HL-60/S4 treated with phorbol 12-myristate 13-acetate at 8.2 ng/mL for 4 days and 3 days (cell line): ENCODE measurements around the gene STK17A.
"Not testable (repeated sequence)": the region's sequence is repeated elsewhere in the genome, so short reads cannot be mapped to it uniquely, and the experiment has no call there.

Experiments
- in situ Hi-C: fragments of 300-500 bp; cut with MboI; formaldehyde crosslinking; loops from 2 replicates; pipeline ENCODE4 v1.15.0; 2022; ENCODE audit warnings: low sequenced_read_pairs

STK17A gene

GRCh38 chr7:43592326-43592725 is 9.4 kb downstream of the STK17A start:
- in situ Hi-C loops: loop anchor here (25.0 kb wide), 1 partner anchor 120 kb away; no protein-coding TSS in a partner anchor

DNA sequence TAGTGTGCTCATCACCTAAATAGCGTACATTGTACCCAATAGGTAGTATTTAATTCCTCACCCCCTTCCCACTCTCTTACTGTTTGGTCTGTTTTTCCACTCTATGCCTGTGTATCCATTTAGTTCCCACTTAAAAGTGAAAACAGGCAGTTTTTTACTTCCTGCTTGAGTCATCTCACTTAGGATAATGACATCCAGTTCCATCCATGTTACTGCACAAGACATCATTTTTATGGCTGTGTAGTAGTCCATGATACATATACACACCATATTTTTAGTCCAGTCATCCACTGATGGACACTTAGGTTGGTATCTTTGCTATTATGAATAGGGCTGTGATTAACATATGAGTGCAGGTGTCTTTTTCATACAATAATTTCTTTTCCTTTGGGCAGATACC is 10.1 kb downstream of the STK17A start:
- in situ Hi-C loops: loop anchor here (25.0 kb wide), 1 partner anchor 119 kb away; no protein-coding TSS in a partner anchor

GRCh38 chr7:43594020-43594419 is 11.1 kb downstream of the STK17A start:
- in situ Hi-C loops: loop anchor here (25.0 kb wide), 1 partner anchor 118 kb away; no protein-coding TSS in a partner anchor

DNA sequence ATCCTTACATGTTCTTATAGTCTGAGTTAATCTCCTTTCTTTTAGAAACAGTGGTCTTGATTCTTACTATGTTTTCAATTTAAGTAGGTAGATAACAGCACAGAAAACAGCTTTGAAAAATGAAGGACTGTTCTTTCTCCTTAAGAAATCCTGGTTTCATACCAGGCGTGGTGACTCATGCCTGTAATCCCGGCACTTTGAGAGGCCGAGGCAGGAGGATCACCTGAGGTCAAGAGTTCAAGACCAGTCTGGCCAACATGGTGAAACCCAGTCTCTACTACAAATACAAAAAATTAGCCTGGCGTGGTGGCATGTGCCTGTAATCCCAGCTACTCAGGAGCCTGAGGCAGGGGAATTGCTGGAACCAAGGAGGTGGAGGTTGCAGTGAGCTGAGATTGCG is 13.5 kb downstream of the STK17A start:
- in situ Hi-C loops: loop anchor here (25.0 kb wide), 1 partner anchor 116 kb away; no protein-coding TSS in a partner anchor

GRCh38 chr7:43600056-43600455 is 17.1 kb downstream of the STK17A start:
- in situ Hi-C loops: no loop called here

- in situ Hi-C loops: no loop called here
These were observed 19.3 kb downstream of the STK17A start for GRCh38 chr7:43602256-43602655.

- in situ Hi-C loops: no loop called here
These were observed 21.3 kb downstream of the STK17A start for GRCh38 chr7:43604251-43604650.

- in situ Hi-C loops: no loop called here
These were observed 26.2 kb downstream of the STK17A start for GRCh38 chr7:43609097-43609496.

GRCh38 chr7:43612128-43612527 is 29.2 kb downstream of the STK17A start:
- in situ Hi-C loops: no loop called here

DNA sequence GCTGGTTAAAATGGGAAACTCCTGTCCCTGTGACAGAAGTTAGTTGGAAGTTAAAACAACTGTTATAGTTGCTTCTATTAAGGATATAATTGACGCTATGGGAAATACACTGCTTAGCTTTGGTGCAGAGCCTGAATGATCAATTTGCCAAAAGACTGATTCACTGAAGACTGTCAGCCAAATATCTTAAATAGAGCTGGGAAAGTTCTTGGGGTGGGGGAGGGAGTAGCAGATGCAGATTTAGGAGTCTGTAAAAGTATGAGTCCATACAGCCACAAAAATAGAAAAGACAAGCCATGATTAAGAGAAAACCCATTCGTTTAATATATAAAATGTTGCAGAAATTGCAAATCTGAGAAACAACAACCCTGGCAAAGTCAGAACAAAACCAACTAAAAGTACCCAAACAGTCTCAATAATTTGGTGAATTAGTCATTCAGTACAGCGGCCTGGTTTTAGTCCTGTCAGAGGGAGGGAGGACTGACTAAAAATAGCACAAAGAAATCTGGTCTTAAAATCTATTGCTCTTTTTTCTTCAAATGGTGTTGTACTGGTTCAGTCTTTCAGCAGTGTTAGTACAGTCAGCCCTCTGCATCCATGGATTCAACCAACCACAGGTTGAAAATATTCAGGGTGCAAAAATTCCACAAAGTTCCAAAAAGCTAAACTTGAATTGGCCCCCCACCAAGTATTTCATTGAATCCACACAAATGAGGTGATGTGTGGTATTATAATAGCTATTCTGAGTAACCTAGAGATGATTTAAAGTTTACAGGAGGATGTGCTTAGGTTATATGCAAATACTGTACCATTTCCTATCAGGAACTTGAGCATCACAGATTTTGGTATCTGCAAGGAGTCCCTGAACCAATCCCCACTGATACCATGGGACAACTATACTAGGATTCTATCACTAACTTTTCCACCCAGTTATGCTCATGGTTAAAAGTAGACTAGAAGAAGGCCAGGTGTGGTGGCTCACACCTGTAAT is 30.0 kb downstream of the STK17A start:
- in situ Hi-C loops: no loop called here

- in situ Hi-C loops: no loop called here
These were observed 32.7 kb downstream of the STK17A start for GRCh38 chr7:43615558-43616145.

- in situ Hi-C loops: no loop called here
These were observed 34.1 kb downstream of the STK17A start for GRCh38 chr7:43616977-43617376.

DNA sequence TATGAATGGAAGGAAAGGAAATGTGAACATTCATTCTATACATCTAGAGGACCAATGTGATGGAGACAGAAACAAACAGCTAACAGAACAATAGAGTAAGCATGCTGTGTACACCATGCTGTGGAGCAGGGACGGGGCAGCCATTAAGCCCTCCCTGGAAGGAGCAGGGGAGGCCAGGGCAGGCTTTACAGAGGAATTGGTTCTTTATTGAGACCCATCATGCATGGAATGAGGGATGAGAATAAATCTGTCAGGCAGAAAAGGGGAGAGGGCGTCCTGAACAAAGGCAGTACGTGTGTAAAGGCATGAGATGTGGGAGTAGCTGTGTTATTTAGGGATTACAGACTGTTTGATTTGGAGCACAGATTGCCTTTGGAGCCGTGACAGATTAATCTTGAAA is 35.2 kb downstream of the STK17A start:
- in situ Hi-C loops: no loop called here

DNA sequence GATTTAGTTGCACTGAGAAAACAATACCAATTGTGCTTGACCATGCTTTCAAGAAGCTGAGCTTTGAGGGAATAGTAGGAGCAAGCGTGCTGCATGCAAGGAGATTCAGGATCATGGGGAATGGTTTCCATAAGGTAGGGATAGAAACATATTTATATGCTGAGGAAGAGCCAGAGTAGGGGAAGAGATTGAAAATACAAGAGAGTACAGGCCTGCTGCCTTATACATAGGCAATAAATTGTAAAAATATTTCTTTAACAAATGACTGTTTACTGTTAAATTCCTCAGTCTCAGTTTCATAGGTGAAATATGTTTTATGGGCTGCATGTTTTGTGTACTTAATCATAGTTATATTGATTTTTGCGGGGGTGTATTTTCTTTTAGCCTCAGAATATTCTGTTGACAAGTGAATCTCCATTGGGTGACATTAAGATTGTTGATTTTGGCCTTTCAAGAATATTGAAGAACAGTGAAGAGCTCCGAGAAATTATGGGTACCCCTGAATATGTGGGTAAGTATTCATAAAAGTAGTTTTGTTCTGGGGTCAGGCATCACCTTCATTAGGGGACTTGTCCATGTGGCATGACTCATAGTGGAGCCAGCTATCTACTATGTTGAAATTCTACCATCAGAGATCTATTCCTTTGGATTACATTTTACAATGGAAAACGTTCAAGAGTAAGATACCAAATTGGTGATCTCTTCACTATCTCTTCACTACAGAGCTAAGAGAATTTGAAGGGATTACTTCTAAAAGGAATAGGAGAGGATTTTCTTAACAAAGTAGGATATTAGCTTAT is 36.5 kb downstream of the STK17A start:
- in situ Hi-C loops: no loop called here

DNA sequence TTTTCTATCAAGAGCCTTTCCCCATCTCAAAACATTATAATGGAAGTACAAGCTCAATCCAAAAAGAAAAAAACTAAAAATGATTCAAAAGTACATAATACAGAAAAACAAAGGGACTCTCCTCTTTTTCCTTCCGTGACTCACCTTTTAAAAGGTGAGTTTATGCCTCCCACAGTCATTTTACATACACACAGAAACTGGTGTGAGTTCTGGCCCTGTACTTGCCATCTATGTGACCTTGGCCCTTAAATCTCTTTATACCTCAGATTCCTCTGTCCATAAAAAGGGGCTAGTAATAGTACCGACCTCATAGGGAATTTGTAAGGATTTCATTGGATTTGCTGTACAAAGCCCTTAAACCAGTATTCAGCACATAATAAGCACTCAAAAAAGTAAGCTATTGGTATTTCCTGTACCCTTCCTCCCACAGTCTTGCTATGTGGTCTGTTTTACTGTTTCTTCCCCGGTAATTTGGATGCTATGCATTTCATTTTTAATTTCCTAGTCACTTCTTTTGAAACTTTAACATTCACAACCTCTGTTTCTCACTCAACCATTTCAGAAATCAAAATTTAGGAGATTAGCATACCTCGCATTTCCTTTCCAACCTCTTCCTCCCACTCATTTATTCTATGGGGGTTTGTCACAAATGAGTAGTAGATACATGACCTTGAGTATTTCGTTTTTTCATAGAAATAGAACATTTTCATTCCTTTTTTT is 39.0 kb downstream of the STK17A start:
- in situ Hi-C loops: no loop called here

DNA sequence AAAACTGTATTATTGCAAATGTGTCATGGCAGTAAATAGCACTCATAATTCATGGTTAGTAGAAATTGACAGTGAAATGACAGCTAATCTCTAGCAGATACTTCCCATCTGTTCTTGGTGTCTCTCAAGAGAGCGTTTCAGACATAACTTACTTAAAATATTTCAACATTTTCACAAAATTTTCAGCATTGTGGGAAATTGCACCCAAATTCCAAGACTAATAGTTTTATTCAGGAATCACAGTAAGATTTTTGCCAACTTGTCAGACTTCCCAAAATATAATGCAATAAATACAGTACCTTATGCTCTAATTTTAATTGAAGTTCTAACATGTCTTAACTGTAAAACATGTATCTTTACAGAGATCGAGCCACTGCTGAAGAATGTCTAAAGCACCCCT is 41.2 kb downstream of the STK17A start:
- in situ Hi-C loops: no loop called here

DNA sequence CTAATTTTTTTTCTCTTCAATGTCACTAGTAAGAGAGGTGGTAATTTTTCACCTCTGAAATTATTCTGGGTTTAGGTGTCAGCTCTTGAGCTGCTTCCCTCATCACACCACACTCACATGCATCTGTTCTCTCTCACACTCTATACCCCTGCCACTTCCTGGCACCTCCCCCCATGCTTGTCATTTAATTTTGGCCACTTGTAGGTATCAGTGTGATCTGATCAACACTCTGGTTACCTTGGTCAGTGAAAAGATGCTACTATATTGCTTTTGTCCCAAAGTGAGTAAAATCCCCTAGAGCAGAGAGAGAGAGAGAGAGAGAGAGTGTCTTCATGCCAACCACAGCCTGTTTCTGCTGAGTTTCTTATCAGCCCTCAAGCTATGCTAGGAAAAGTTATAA is 42.5 kb downstream of the STK17A start:
- in situ Hi-C loops: no loop called here

DNA sequence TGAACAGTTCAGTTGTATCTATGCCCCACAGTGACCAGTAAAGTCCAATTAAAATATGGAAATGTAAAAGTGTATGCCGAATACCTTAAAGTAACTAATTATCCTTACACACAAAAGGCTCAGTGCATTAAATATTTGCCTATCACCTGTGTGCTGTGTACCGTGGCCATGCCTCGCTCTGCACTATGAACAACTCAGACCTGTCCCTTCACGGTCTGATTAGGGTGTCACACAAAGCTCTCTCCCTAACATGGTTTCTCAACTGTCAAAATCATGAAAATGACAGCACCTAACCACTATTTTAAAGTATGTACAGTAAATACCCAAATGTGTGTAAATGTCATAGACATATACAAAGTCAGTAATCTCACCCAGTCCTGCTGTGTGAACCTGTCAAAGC is 43.1 kb downstream of the STK17A start:
- in situ Hi-C loops: no loop called here

DNA sequence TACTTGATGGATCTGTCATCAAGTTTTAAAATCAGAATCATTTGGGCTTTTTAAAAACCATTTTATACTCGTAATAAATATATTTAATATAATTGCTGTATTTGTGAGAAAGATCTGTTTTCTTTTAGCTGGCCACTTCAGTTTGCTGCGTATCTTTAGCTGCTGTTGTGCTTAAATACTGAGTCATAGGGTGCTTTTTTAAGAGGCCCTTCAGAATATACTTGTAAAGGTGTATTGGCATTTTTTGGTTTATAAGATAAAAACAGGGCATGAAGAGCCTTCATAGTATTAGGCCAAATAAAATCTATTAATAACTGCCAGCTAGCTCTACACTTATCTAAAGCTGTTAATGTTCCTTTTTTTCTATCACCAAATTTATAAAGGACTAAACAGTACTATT is 43.8 kb downstream of the STK17A start:
- in situ Hi-C loops: no loop called here

- in situ Hi-C loops: not testable (repeated sequence)
These were observed 44.9 kb downstream of the STK17A start for GRCh38 chr7:43627798-43628197.

DNA sequence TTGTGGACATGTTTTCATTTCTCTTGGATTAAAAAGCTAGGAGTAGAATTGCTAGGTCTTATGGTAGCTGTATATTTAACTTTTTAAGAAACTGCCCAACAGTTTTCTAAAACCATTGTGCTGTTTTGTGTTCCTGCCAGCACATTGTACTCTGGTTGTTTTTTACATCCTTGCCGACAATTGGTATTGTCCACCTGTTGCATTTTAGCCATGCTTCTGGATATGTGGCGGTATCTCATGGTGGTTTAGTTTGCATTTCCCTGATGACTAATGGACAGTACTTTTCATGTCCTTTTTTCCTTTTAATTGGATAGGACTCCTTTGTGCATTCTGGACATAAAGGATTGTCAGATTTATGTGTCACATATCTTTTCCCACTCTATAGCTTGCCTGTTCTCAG is 45.5 kb downstream of the STK17A start:
- in situ Hi-C loops: no loop called here
